Suppressor macrophage treated with lipopolysaccharide for 1 hour (primary cell): Measurements from ENCODE around the gene CCER1.

Source experiments
- DNase-seq, 3 donors: peaks; one replicate each; pipeline ENCODE4 v3.0.0-alpha.2; 2020 to 2022

CCER1 gene

GRCh38 chr12:90964616-90965015, 9.6 kb upstream of the CCER1 start:
- DNase-seq, result no peak

GRCh38 chr12:90963946-90964345, 9.0 kb upstream of the CCER1 start:
- DNase-seq, result no peak

- DNase-seq, result no peak
Observed at GRCh38 chr12:90961154-90961553, 6.2 kb upstream of the CCER1 start.

DNA sequence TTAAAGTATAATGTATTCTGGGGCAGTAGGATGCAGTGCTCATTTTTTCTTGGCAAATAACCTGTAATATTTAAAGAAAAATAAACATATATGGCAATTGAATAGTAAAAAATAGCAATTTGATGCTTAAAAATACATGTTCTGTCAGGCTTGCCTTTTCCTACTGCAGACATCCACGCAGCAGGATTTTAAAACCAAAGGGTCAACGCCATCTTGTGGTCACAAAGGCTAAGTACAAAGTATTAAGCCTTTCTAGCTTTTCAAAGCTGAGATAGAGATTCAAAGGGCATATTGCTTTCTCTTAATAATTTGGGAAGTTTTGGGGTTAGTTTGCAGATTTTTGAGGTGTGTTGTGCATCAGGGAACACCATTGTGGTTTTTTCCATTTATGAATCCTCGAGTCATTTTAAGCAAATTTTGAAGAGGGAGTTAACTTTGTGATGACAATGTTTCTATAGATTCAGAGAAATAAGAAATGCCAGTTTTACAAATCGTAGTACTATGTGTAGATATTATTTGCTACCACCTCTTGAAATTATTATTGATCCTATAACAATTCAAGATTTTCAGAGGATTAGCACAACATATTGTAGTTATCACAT, 4.7 kb upstream of the CCER1 start:
- DNase-seq, result peak; percentile 51 to 70 (median 60)

- no peak for DNase-seq
Observed at GRCh38 chr12:90959032-90959431, 4.1 kb upstream of the CCER1 start.

DNA sequence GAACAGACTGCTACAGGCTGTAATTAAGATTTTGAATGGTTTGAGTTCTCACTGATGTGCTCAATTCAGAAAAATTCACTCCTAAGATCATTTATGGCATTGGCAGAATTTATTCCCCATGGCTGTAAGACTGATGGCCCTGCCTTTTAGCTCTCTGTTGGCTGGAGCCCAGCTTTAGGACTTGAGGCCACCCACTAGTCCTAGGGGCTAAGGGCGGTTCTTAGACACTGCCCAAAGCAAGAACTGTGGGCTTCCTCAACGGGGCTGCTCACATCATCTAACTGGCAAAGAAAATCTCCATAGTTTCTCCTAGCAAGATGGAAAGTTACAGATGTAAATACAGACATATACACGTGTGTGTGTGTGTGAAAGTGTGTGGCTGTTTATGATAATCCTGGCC, 3.4 kb upstream of the CCER1 start:
- DNase-seq, result no peak

- no peak for DNase-seq
Observed at GRCh38 chr12:90954428-90954827, 548 bp downstream of the CCER1 start.

GRCh38 chr12:90953956-90954421, 987 bp downstream of the CCER1 start:
- DNase-seq, result peak in 2 of 3 donors; percentile 10

DNA sequence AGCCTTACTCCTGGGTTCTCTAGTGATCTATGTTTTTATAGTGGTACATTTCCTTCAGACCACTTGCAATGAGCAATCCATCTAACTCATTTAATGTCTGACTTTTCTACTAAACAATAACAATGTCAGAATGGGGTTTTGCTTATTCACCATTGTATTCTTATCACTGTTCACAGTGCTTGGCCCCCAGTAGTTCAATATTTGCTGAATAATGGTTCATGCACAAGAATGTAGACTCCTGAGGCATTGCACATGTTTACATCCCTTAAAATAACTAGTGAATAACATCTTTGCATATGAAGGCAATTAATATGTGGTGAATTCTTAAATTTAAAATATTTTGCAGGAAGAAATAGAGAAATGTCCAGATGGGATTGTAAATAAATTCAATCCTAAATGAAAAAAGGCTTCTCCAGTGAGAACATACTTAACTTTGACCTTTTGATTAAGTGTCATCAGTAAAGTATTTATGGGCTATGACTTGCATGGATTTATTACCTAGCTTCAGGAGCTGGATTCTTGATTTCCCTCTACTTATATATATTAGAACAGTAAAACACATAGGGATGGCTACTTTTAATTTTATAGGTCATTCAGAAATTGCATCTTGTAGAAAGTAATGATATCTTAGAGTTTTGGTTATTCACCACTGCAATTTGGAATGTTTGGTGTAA, 3.4 kb downstream of the CCER1 start:
- no peak for DNase-seq

DNA sequence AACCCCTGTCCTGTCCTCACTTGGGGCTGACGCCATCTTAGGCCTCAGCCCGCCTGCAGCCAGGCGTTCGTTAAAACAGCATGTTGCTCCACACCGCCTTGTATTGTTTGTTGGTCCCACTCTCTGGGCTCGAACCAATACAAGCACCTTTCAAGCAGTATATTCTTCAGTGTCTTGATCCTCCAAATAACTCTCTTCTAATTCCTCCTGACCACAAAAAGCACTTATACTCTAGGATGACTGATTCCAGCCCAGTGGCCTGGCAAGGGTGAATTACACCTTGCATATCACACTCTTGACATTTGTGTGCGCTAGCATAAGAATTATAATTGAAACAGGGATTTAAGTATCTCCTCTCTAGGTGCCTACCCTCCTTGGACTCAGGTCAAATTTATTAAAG, 7.1 kb downstream of the CCER1 start:
- no peak for DNase-seq

- DNase-seq, result peak; percentile 33 to 64 (median 59)
Observed at GRCh38 chr12:90945070-90945649, 9.8 kb downstream of the CCER1 start.

DNA sequence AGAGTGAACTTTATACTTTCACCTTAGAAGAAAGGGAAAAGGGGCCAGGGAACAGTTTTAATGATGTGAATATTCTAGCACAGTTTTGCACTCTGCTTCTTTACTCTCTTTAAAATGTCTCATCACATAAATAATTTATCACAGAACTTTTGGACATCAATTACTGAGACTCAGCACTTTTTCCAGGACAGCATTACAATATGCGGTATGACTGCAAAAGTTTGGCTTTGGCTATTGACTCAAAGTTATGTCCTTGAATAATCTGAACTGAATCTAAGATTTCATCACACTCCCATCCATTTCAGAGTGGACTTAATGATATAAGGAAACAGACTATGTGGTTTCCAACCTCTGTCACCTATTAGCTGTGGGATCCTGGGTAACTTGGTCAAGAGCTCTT, 11.7 kb downstream of the CCER1 start:
- no peak for DNase-seq

DNA sequence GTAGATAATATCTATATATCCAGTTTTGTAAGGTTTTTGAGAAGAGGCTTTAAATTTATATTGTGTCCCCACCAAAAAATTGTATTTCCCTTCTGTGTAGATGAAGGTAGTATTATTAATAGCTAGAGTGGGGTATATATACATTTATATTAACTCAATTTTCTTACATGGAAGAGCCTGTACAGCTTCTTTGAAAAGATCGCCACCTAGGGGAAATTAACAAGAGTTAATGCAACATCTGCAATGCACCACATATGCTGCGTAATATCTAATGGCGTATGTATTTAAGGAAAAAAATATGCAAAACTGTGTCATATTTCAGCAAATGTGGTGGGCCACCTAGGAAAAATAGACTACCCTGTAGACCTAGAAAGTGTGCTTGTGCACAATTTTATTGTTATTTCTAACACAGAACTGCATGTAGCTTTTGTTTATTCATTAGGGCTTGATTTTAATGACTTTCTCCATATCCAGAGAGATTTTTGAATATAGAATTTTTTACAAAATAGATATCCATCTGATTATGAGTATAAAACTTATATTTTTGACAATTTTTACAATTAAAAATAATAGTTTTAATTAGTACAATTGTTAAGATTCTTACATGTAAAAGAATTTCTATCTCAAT, 14.0 kb downstream of the CCER1 start:
- peak; percentile 51 to 70 (median 56) for DNase-seq

GRCh38 chr12:90939382-90939781, 15.6 kb downstream of the CCER1 start:
- no peak for DNase-seq

DNA sequence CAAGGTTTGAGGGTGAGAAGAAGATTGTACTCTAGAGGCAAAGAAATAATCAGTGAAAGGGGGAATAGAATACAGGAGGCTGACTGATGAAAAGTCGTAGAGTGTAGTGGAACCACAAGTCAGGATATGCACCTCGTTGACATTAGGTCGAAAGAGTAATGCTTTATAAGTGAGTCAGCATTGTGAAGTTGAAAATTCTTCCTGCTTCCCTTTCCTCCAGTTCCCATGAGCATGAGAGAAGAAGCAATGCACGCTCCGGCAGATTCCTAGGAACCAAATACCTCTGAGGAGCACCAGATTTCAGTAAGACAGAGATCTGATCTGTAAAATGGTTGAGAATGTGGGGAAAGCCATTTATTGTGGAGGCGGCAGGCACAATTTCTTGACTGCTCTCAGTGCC, 16.5 kb downstream of the CCER1 start:
- no peak for DNase-seq

DNA sequence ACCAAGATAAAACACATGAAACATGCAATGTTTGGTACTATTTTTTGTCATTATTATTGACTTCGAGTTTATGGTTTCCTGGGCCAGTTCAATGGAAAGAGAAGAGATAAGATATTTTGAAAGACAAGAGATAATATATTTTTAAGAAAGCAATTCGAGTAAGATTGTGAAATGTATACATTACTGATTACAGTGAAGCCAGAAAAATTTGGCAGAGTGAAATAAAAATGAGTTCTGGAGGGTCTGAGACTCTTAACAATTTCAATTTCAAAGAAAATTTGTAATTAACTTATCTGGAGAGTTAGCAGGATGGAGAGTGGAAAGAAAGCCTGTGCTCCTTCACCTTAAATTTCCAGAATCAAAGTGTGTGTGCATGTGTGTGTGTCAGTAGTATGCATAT, 17.3 kb downstream of the CCER1 start:
- DNase-seq, result no peak

GRCh38 chr12:90936230-90937005, 18.6 kb downstream of the CCER1 start:
- no peak for DNase-seq

DNA sequence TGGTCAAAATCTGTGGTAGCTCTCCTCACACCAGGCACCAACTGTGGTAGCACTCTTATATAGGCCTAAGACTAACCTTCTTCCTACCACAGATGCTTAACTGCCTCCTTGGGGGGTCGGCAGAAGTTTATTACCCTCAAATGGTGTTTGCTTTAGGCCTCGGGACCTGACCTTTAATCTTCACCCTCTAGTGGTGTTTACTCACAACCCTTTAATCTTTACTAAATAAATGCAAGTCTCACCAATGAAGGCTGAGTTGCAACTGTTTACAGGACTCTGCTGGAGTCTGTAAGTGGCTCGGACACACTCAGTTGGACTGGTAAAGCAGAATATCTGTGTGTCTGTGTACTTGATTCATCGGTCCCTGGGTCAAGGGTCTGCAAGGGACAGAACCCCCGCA, 29.4 kb downstream of the CCER1 start:
- no peak for DNase-seq

DNA sequence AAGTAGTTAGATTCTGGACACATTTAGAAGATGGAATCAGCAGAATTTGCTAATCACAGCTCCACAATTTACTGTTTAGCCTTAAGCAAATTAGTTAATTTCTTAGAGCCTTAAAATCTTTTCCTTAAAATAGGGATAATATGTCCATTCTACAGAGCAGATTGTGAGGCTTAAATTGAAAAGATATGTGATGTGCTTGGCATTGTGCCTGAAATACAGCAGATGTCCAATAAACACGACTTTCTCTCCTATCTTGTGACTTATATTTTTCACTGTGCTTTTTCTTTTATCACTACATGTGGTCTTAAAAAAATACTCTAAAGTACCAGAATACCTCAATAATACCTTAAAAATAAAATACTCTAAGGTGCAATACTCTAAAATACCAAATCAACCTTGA, 30.6 kb downstream of the CCER1 start:
- DNase-seq, result no peak

DNA sequence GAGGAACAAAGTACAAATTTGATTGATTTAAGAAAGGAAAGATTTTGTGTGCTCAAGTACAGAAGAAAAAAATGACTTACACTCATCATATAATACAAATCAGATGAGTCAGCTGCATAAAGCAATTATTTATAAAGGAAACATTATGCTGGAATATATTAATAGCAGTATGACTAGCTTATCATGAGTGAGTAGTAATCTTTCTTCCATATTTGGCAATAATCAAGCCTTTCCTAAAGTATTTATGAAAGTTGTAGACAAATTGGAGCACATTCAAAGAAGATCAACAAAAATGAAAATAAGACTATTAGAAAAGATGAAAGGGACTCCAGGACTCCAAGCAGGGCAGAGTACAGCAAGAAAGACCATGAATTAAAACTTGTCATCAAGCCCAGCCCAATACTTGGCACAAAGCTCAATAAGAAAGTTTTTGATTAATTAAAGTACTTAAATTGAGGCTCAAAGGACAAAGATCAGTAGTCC, 32.8 kb downstream of the CCER1 start:
- DNase-seq, result no peak

GRCh38 chr12:90921536-90921935, 33.4 kb downstream of the CCER1 start:
- no peak for DNase-seq

DNA sequence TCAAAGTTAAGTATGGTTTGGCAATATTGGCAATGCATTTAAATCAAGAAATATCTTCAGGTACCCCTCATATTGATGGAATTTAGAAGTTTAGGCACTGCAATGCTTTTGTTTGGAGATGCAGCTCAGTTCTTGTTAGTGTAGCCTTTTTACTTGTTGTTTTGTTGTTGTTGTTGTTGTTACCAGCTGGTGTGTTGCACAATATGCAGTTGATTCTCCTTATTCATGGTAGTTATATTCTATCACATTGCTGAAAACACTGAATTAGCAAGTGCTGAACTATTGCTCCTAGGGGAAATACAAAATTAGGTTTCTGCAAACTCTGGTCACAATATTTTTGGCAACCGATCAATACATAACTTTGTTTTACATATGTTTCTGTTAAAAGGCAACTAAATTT, 34.8 kb downstream of the CCER1 start:
- DNase-seq, result no peak

GRCh38 chr12:90917431-90917830, 37.5 kb downstream of the CCER1 start:
- no peak for DNase-seq
